H1 (cell line): Measurements from ENCODE around the gene FSTL4. TPM values are rescaled to one million over a fixed set of nuclear protein-coding genes. Genes with fewer than 3 reads are reported as not detected.

Source experiments
- CTCF ChIA-PET: fragments of 300-600 bp; sonication (Branson Sonifier 250); formaldehyde crosslinking; loops from one replicate; lab custom pipeline; 2021; ENCODE audit not compliant: partially characterized antibody; lab: Charles Lee
- POLR2A ChIA-PET: fragments of 300-600 bp; sonication (Branson Sonifier 250); formaldehyde crosslinking; loops from one replicate; lab custom pipeline; 2021; ENCODE audit warnings: inconsistent platforms; ENCODE audit not compliant: partially characterized antibody; lab: Charles Lee
- DNase-seq, 2 experiments: peaks; one replicate each; pipeline versions ENCODE4 v3.0.0 to v3.0.0-alpha.2; 2010 to 2022; ENCODE audit warnings: low spot score in 2 of 2, low read depth in 1 of 2, mixed read lengths in 1 of 2
- FAIRE-seq: peaks from 2 replicates; lab custom pipeline; 2011; peaks lifted over from hg19 to GRCh38; lab: Jason Lieb, UNC
- H2AFZ ChIP-seq: 2 replicates; pipeline ENCODE4 v1.8.1; 2012; ENCODE audit warnings: low read length, inconsistent platforms
- H2AK5ac ChIP-seq: 2 replicates; pipeline ENCODE4 v1.6.1; 2013; ENCODE audit warnings: low read depth, low read length
- H2BK120ac ChIP-seq: replicated peaks from 2 replicates; pipeline ENCODE3; 2013; ENCODE audit warnings: low read depth, low read length, inconsistent platforms
- H2BK12ac ChIP-seq: 2 replicates; pipeline ENCODE4 v1.6.1; 2013; ENCODE audit warnings: low read depth, low read length
- H2BK15ac ChIP-seq: 2 replicates; pipeline ENCODE4 v1.6.1; 2013; ENCODE audit warnings: low read length
- H2BK20ac ChIP-seq: 2 replicates; pipeline ENCODE4 v1.6.1; 2013; ENCODE audit warnings: low read length
- H2BK5ac ChIP-seq: 2 replicates; pipeline ENCODE4 v1.6.1; 2013; ENCODE audit warnings: low read depth, low read length
- H3K14ac ChIP-seq: 2 replicates; pipeline ENCODE4 v1.6.1; 2013; ENCODE audit warnings: inconsistent platforms; ENCODE audit not compliant: insufficient read length
- H3K18ac ChIP-seq: 2 replicates; pipeline ENCODE4 v1.6.1; 2013; ENCODE audit warnings: low read length; ENCODE audit errors: extremely low read depth
- H3K23ac ChIP-seq: 2 replicates; pipeline ENCODE4 v1.6.1; 2013; ENCODE audit warnings: inconsistent platforms; ENCODE audit not compliant: insufficient read length
- H3K23me2 ChIP-seq: 2 replicates; pipeline ENCODE4 v1.6.1; 2013; ENCODE audit warnings: low read depth, low read length
- H3K27ac ChIP-seq: 2 replicates; pipeline ENCODE4 v1.6.1; 2011; ENCODE audit warnings: low read depth, low read length, inconsistent platforms
- H3K27me3 ChIP-seq, 4 experiments: replicated peaks in 1 of 4; 1 replicate in 1 of 4; 2 replicates in 3 of 4; pipeline versions ENCODE4 v1.6.1 to v1.8.1; 2011 to 2013; ENCODE audit warnings: low read length in 3 of 4, mild to moderate bottlenecking in 3 of 4, inconsistent platforms in 2 of 4, mixed read lengths in 2 of 4, moderate library complexity in 1 of 4; ENCODE audit not compliant: control insufficient read depth in 3 of 4, insufficient read depth in 3 of 4; ENCODE audit errors: extremely low read depth in 1 of 4
- H3K36me3 ChIP-seq, 4 experiments: 2 replicates each; pipeline versions ENCODE4 v1.6.1 to v1.8.1; 2011 to 2013; ENCODE audit warnings: mild to moderate bottlenecking in 4 of 4, low read length in 3 of 4, moderate library complexity in 2 of 4, control low read depth in 1 of 4, inconsistent platforms in 1 of 4; ENCODE audit not compliant: insufficient read depth in 4 of 4, control insufficient read depth in 2 of 4
- H3K4ac ChIP-seq: replicated peaks from 2 replicates; pipeline ENCODE3; 2013; ENCODE audit warnings: low read length, low read depth, mixed read lengths, inconsistent platforms; ENCODE audit not compliant: insufficient read length
- H3K4me1 ChIP-seq, 4 experiments: replicated peaks in 1 of 4; 1 replicate in 1 of 4; 2 replicates in 3 of 4; pipeline versions ENCODE4 v1.6.1 to v1.8.1; 2011 to 2013; ENCODE audit warnings: low read length in 3 of 4, inconsistent platforms in 2 of 4, mixed read lengths in 1 of 4; ENCODE audit not compliant: insufficient read depth in 4 of 4, control insufficient read depth in 3 of 4
- H3K4me2 ChIP-seq, 2 experiments: 2 replicates each; pipeline versions ENCODE4 v1.6.1 to v1.8.1; 2011 to 2013; ENCODE audit warnings: low read depth in 2 of 2, low read length in 2 of 2, control low read depth in 1 of 2, inconsistent platforms in 1 of 2, mild to moderate bottlenecking in 1 of 2; ENCODE audit not compliant: insufficient read depth in 1 of 2
- H3K4me3 ChIP-seq, 4 experiments: fragments of 200-600, 300-600 bp in 1 of 4; sonication (generic), shearing (Covaris generic), sonication (Bioruptor Twin) in 1 of 4; 2 replicates each; pipeline versions ENCODE4 v1.5.1 to v1.8.1; 2011 to 2016; ENCODE audit warnings: low read length in 4 of 4, low read depth in 3 of 4, control low read depth in 2 of 4, inconsistent platforms in 2 of 4, mild to moderate bottlenecking in 2 of 4, mixed read lengths in 1 of 4, moderate library complexity in 1 of 4; ENCODE audit not compliant: insufficient read depth in 2 of 4; ENCODE audit errors: extremely low read depth in 1 of 4
- H3K56ac ChIP-seq: replicated peaks from 2 replicates; pipeline ENCODE3; 2013; ENCODE audit warnings: low read depth, mild to moderate bottlenecking, mixed read lengths, low read length, inconsistent platforms; ENCODE audit not compliant: insufficient read length
- H3K79me1 ChIP-seq: 2 replicates; pipeline ENCODE4 v1.6.1; 2013; ENCODE audit warnings: low read depth, low read length, control low read depth
- H3K79me2 ChIP-seq, 2 experiments: 2 replicates each; pipeline versions ENCODE4 v1.6.1 to v1.8.1; 2012 to 2013; ENCODE audit warnings: low read length in 2 of 2, mild to moderate bottlenecking in 2 of 2, inconsistent platforms in 1 of 2; ENCODE audit not compliant: insufficient read depth in 2 of 2, control insufficient read depth in 1 of 2
- H3K9ac ChIP-seq, 4 experiments: replicated peaks in 1 of 4; 1 replicate in 1 of 4; 2 replicates in 3 of 4; pipeline versions ENCODE4 v1.6.1 to v1.8.1; 2011 to 2013; ENCODE audit warnings: low read depth in 3 of 4, low read length in 3 of 4, control low read depth in 2 of 4, mild to moderate bottlenecking in 2 of 4, moderate library complexity in 2 of 4, inconsistent platforms in 1 of 4; ENCODE audit errors: extremely low read depth in 1 of 4
- H3K9me3 ChIP-seq, 2 experiments: 2 replicates each; pipeline versions ENCODE4 v1.6.1 to v1.8.1; 2012 to 2013; ENCODE audit warnings: mild to moderate bottlenecking in 2 of 2, moderate library complexity in 2 of 2, control low read depth in 1 of 2, inconsistent platforms in 1 of 2, low read depth in 1 of 2, low read length in 1 of 2, mixed read lengths in 1 of 2; ENCODE audit not compliant: insufficient read depth in 2 of 2
- H4K20me1 ChIP-seq, 2 experiments: replicated peaks in 1 of 2; 2 replicates each; pipeline versions ENCODE3 to v1.8.1; 2011 to 2013; ENCODE audit warnings: inconsistent platforms in 2 of 2, low read length in 2 of 2, mild to moderate bottlenecking in 1 of 2; ENCODE audit not compliant: insufficient read depth in 2 of 2, control insufficient read depth in 1 of 2
- H4K5ac ChIP-seq: 2 replicates; pipeline ENCODE4 v1.6.1; 2013; ENCODE audit warnings: low read length, low read depth, mixed read lengths, inconsistent platforms; ENCODE audit not compliant: insufficient read length
- H4K8ac ChIP-seq: 2 replicates; pipeline ENCODE4 v1.8.0; 2013; ENCODE audit warnings: mild to moderate bottlenecking, moderate library complexity, low read length, inconsistent platforms; ENCODE audit not compliant: insufficient read depth; ENCODE audit errors: extremely low read depth
- H4K91ac ChIP-seq: replicated peaks from 2 replicates; pipeline ENCODE3; 2013; ENCODE audit warnings: low read length, mixed read lengths, inconsistent platforms; ENCODE audit not compliant: insufficient read length
- CREB1 ChIP-seq: IDR thresholded peaks from 2 replicates; pipeline ENCODE4 v1.6.1; 2012; ENCODE audit warnings: inconsistent platforms
- FOSL1 ChIP-seq: IDR thresholded peaks from 2 replicates; pipeline ENCODE4 v1.6.1; 2011; ENCODE audit warnings: mild to moderate bottlenecking, low read depth, low read length, moderate library complexity; ENCODE audit not compliant: insufficient read depth
- GABPA ChIP-seq: IDR thresholded peaks from 2 replicates; pipeline ENCODE4 v1.6.1; 2011; ENCODE audit warnings: mild to moderate bottlenecking, low read length, moderate library complexity, borderline replicate concordance; ENCODE audit not compliant: insufficient read depth
- HDAC2 ChIP-seq, 2 experiments: fragments of 300-600 bp in 1 of 2; sonication (generic) in 1 of 2; IDR thresholded peaks; 2 replicates each; pipeline ENCODE4 v1.6.1; 2011 to 2012; ENCODE audit warnings: low read depth in 2 of 2, low read length in 2 of 2, mild to moderate bottlenecking in 2 of 2, moderate library complexity in 2 of 2, borderline replicate concordance in 1 of 2, inconsistent platforms in 1 of 2
- HDAC6 ChIP-seq: IDR thresholded peaks from one replicate; pipeline ENCODE4 v1.7.1; 2012; ENCODE audit warnings: low read depth, mild to moderate bottlenecking, inconsistent platforms, low read length, moderate library complexity
- SIN3A ChIP-seq, 2 experiments: IDR thresholded peaks in 1 of 2; conservative IDR thresholded peaks in 1 of 2; 2 replicates each; pipeline ENCODE4 v1.6.1; 2011 to 2012; ENCODE audit warnings: low read length in 2 of 2, improper control_type of control experiment in 1 of 2, low read depth in 1 of 2, mild to moderate bottlenecking in 1 of 2
- SP2 ChIP-seq: IDR thresholded peaks from 2 replicates; pipeline ENCODE4 v1.6.1; 2012; ENCODE audit warnings: mild to moderate bottlenecking, low read length, inconsistent platforms
- SP4 ChIP-seq: IDR thresholded peaks from 2 replicates; pipeline ENCODE4 v1.6.1; 2012; ENCODE audit warnings: low read length, inconsistent platforms
- SUZ12 ChIP-seq: fragments of 200-600 bp; sonication (generic); IDR thresholded peaks from 2 replicates; pipeline ENCODE4 v1.6.1; 2012; ENCODE audit warnings: mild to moderate bottlenecking, inconsistent platforms, low read length, moderate library complexity, mixed read lengths
- YY1 ChIP-seq: IDR thresholded peaks from 2 replicates; pipeline ENCODE4 v1.6.1; 2011; ENCODE audit warnings: low read depth, mild to moderate bottlenecking, low read length
- WGBS, 2 experiments: shearing (Covaris generic) in 1 of 2; methylation state at CpG; one replicate each; pipeline versions ENCODE4 v1.1.6 to v1.1.7; 2013 to 2015; ENCODE audit warnings: low lambda C conversion rate in 2 of 2, mixed read lengths in 2 of 2, inconsistent platforms in 1 of 2, low coverage in 1 of 2, missing lambda C conversion rate in 1 of 2; ENCODE audit not compliant: insufficient replicate concordance in 2 of 2, insufficient coverage in 1 of 2, insufficient read length in 1 of 2; ENCODE audit errors: extremely low coverage in 1 of 2, missing lambda C conversion rate in 1 of 2; 5-methylcytosine and 5-hydroxymethylcytosine counted together
- polyA plus RNA-seq, 7 experiments: library from polyadenylated mRNA; depleted of rRNA in 3 of 7; stranded (reverse) in 5 of 7; unstranded in 2 of 7; fragments of >200 nt in 5 of 7; fragments of 200-250 nt in 2 of 7; gene quantifications; 1 replicate in 5 of 7; 2 replicates in 1 of 7; 4 replicates in 1 of 7; pipeline versions ENCODE4 v1.2.1 to v1.2.3, GENCODE V29; 2011 to 2013; ENCODE audit warnings: missing spikeins in 2 of 7, mixed read lengths in 2 of 7
- total RNA-seq: library from RNA; stranded (reverse); fragmentation: NEBNext Ultra II Directional; extraction: Animal tissue kit (Norgen Biotek cat#: 25700); gene quantifications from 2 replicates; pipeline ENCODE4 v1.2.1, GENCODE V29; 2021
- TF ChIP-seq, protein P1 (sequence below): IDR thresholded peaks from 2 replicates; pipeline ENCODE4 v1.6.1; 2012; ENCODE audit warnings: low read length, inconsistent platforms
- TF ChIP-seq, protein P2 (sequence below): IDR thresholded peaks from 2 replicates; pipeline ENCODE4 v1.6.1; 2011; ENCODE audit warnings: low read depth, mild to moderate bottlenecking, low read length; ENCODE audit not compliant: insufficient read depth

FSTL4 gene
- total and polyA plus RNA-seq, 2 of the 8 experiments (the other 6 are each of a cell fraction or from before 2014, with no cell fraction given): 3.1 to 4.1 TPM

DNA sequence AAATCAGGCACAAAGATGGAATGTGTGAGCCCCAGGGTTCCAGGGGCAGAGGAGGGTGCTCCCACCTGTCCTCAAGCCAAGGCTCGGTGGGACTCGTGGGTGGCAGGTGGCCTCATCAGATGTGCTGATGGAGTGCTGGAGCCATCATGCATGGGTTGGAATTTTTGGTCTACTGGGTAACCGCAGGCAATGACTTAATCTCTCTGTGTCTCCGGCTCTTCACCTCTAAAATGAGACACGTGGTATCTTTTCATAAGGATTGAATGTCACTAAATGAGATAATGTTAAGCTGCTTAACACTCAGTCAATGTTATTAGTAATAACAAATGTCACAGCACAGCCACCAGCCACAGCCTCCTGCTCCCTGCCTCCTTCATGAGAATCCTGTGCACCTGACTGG is 315.0 kb downstream of the FSTL4 start:
- Histone ChIP-seq H4K8ac (no peak overlapping the region; the same call in 1 of the 2 replicates), H3K4me1 (peaks cover 0 to under 1% (median 0%) of the 10 kb centered on the region in 4 experiments; a peak in 1 of 7 replicates), H3K36me3 (no peaks in the 10 kb centered on the region), H3K23me2 (no peaks in the 10 kb centered on the region), H4K91ac (no peak overlapping the region), H2BK12ac (no peak overlapping the region), H2AK5ac (no peak overlapping the region), H2BK20ac (no peak overlapping the region), H3K9me3 (no peaks in the 10 kb centered on the region), H3K23ac (no peak overlapping the region), H3K56ac (no peak overlapping the region), H4K20me1 (no peaks in the 10 kb centered on the region), H2BK120ac (no peak overlapping the region), H3K4me3 (no peak overlapping the region), H3K27ac (no peak overlapping the region), H3K4ac (no peak overlapping the region), H3K27me3 (no peaks in the 10 kb centered on the region), H2BK15ac (no peak overlapping the region), H2AFZ (no peak overlapping the region), H3K18ac (no peak overlapping the region), H3K79me1 (no peaks in the 10 kb centered on the region), H4K5ac (no peak overlapping the region), H2BK5ac (no peak overlapping the region), H3K9ac (no peak overlapping the region), H3K79me2 (no peaks in the 10 kb centered on the region), H3K14ac (no peak overlapping the region), H3K4me2 (no peak overlapping the region)
- CTCF ChIA-PET: interaction anchor here (1.5 to 12.9 kb wide), 2 partner anchors 20 to 186 kb away, joined by 7 to 116 read pairs; no protein-coding TSS in a partner anchor
- FAIRE-seq (no peak), DNase-seq (no peak)
- 87% methylated on average over 5 of the region's 5 CpGs; no CpG with 5 or more reads in 1 of the 2 experiments for WGBS, 2 experiments
- POLR2A ChIA-PET: no interaction called here
- TF ChIP-seq SP4: no peak
- TF ChIP-seq HDAC2 (IDR thresholded peaks at IDR 0.05; ENCODE audit: borderline replicate concordance in 1 of 2, low read depth in 2 of 2, low read length in 2 of 2): no peak
- TF ChIP-seq HDAC6: no peak
- TF ChIP-seq SIN3A (conservative IDR thresholded peaks at IDR 0.05 in 1 of 2, IDR thresholded peaks at IDR 0.05 in 1 of 2; ENCODE audit: low read depth in 1 of 2, low read length in 2 of 2): no peak
- TF ChIP-seq, protein P1, sequence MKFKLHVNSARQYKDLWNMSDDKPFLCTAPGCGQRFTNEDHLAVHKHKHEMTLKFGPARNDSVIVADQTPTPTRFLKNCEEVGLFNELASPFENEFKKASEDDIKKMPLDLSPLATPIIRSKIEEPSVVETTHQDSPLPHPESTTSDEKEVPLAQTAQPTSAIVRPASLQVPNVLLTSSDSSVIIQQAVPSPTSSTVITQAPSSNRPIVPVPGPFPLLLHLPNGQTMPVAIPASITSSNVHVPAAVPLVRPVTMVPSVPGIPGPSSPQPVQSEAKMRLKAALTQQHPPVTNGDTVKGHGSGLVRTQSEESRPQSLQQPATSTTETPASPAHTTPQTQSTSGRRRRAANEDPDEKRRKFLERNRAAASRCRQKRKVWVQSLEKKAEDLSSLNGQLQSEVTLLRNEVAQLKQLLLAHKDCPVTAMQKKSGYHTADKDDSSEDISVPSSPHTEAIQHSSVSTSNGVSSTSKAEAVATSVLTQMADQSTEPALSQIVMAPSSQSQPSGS: no peak
- TF ChIP-seq, protein P2, sequence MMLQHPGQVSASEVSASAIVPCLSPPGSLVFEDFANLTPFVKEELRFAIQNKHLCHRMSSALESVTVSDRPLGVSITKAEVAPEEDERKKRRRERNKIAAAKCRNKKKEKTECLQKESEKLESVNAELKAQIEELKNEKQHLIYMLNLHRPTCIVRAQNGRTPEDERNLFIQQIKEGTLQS: no peak
- TF ChIP-seq CREB1: no peak
- no peak for TF ChIP-seq YY1
- TF ChIP-seq GABPA: no peak
- TF ChIP-seq SP2: no peak
- TF ChIP-seq SUZ12: no peak
- TF ChIP-seq FOSL1: no peak
